ENCODE results near the gene PPDPF. TPM values are rescaled to one million over a fixed set of nuclear protein-coding genes. Genes with fewer than 3 reads are reported as not detected.

PPDPF gene
- total RNA-seq, result 250 and 270 TPM in 2 replicates

GRCh38 chr20:63520504-63520933, at the start of gene PPDPF:
Gene PPDPF (plus strand): TSS chr20:63520765. CDS start chr20:63521309, 544 bp downstream.

GRCh38 chr20:63471981-63472831, 48.4 kb upstream of the PPDPF start, which contains the start of gene KCNQ2:
Gene KCNQ2 (minus strand): TSS chr20:63472655. CDS start chr20:63472463, 192 bp downstream.

GRCh38 chr20:63498960-63499337, 21.6 kb upstream of the PPDPF start, which contains the start of gene EEF1A2:
Gene EEF1A2 (minus strand): TSS chr20:63499083. CDS start chr20:63497763, 1,320 bp downstream.

GRCh38 chr20:63536997-63537524, 16.5 kb downstream of the PPDPF start, which contains the start of gene PTK6:
Gene PTK6 (minus strand): TSS chr20:63537376. CDS start chr20:63537314, 62 bp downstream.

GRCh38 chr20:63547725-63548480, 27.3 kb downstream of the PPDPF start, which contains the start of gene SRMS:
Gene SRMS (minus strand): TSS chr20:63547749. CDS start chr20:63547463, 286 bp downstream.

GRCh38 chr20:63553933-63554290, 33.3 kb downstream of the PPDPF start, which contains the start of gene FNDC11:
Gene FNDC11 (plus strand): TSS chr20:63554159. CDS start chr20:63555664, 1,505 bp downstream.

Other genes with a start within 250 kb of the PPDPF start
- 59.5 and 65.2 TPM in 2 replicates for gene ARFGAP1, start 248.0 kb upstream of the PPDPF start, total RNA-seq
- gene COL20A1, start 227.6 kb upstream of the PPDPF start, total RNA-seq, result not detected in 2 replicates
- not detected in 2 replicates for gene CHRNA4, start 159.4 kb upstream of the PPDPF start, total RNA-seq
- gene KCNQ2, start 48.1 kb upstream of the PPDPF start, total RNA-seq, result not detected in 2 replicates
- gene EEF1A2, start 21.7 kb upstream of the PPDPF start, total RNA-seq, result 0.09 and 0.35 TPM in 2 replicates
- gene PTK6, start 16.6 kb downstream of the PPDPF start, total RNA-seq, result not detected in 2 replicates
- not detected in 2 replicates for gene SRMS, start 27.0 kb downstream of the PPDPF start, total RNA-seq
- 0.12 and 0.85 TPM in 2 replicates for gene FNDC11, start 33.4 kb downstream of the PPDPF start, total RNA-seq
- 22.2 and 40.4 TPM in 2 replicates for gene HELZ2, start 53.5 kb downstream of the PPDPF start, total RNA-seq
- 8.2 and 8.6 TPM in 2 replicates for gene GMEB2, start 106.3 kb downstream of the PPDPF start, total RNA-seq
- gene STMN3, start 132.7 kb downstream of the PPDPF start, total RNA-seq, result 19.7 and 49.7 TPM in 2 replicates
- gene RTEL1, start 137.5 kb downstream of the PPDPF start, total RNA-seq, result 7.2 and 7.3 TPM in 2 replicates
- gene TNFRSF6B, start 175.9 kb downstream of the PPDPF start, total RNA-seq, result 2.6 and 9.3 TPM in 2 replicates
- 25.8 and 31.4 TPM in 2 replicates for gene ARFRP1, start 187.2 kb downstream of the PPDPF start, total RNA-seq
- 11.3 and 17.6 TPM in 2 replicates for gene ZGPAT, start 187.3 kb downstream of the PPDPF start, total RNA-seq
- gene LIME1, start 215.9 kb downstream of the PPDPF start, total RNA-seq, result 4.4 and 8.5 TPM in 2 replicates
- gene SLC2A4RG, start 219.0 kb downstream of the PPDPF start, total RNA-seq, result 97.1 and 103 TPM in 2 replicates